Astrocyte (in vitro differentiated cells and primary cell): ENCODE data around the gene FXYD4.
"Not testable (repeated sequence)": the region's sequence is repeated elsewhere in the genome, so short reads cannot be mapped to it uniquely, and the experiment has no call there.

Source experiments
- CTCF ChIP-seq: IDR thresholded peaks from 2 replicates; pipeline ENCODE4 v1.5.1; 2011; ENCODE audit warnings: low read depth, mild to moderate bottlenecking, inconsistent platforms, low read length, moderate library complexity; ENCODE audit not compliant: insufficient read depth
- EZH2 ChIP-seq: IDR thresholded peaks from 2 replicates; pipeline ENCODE4 v1.6.1; 2012; ENCODE audit warnings: mild to moderate bottlenecking, low read length, inconsistent platforms; ENCODE audit not compliant: insufficient read depth

- not testable (repeated sequence) for TF ChIP-seq CTCF, EZH2
Observed at GRCh38 chr10:43337536-43337935, 33.9 kb upstream of the FXYD4 start.
